Neural cell (in vitro differentiated cells): ENCODE measurements around the gene PPP1R12C. TPM values are rescaled to one million over a fixed set of nuclear protein-coding genes. Genes with fewer than 3 reads are reported as not detected.
"Not testable (repeated sequence)": the region's sequence is repeated elsewhere in the genome, so short reads cannot be mapped to it uniquely, and the experiment has no call there.

Source experiments
- H2AFZ ChIP-seq: fragments of 200-600, 300-800 bp; sonication (generic), shearing (Covaris generic); 2 replicates; pipeline ENCODE4 v1.6.0; 2014; ENCODE audit warnings: low read depth, mild to moderate bottlenecking, antibody characterized with exemption, low read length, moderate library complexity
- H3F3A ChIP-seq: fragments of 200-600 bp; shearing (Covaris generic); 2 replicates; pipeline ENCODE4 v1.6.1; 2016; ENCODE audit warnings: mild to moderate bottlenecking, moderate library complexity, mixed read lengths, antibody characterized with exemption, low read length; ENCODE audit not compliant: insufficient read depth, poor library complexity, severe bottlenecking
- H3K27ac ChIP-seq: fragments of 200-600, 300-800 bp; sonication (generic), shearing (Covaris generic); 2 replicates; pipeline ENCODE4 v1.5.1; 2014; ENCODE audit warnings: mild to moderate bottlenecking, low read length, moderate library complexity
- H3K27me3 ChIP-seq: fragments of 300-800, 200-600 bp; sonication (generic), shearing (Covaris generic); 2 replicates; pipeline ENCODE4 v1.6.0; 2014; ENCODE audit warnings: mild to moderate bottlenecking, low read depth, low read length, moderate library complexity; ENCODE audit not compliant: insufficient read depth
- H3K36me3 ChIP-seq: fragments of 300-800, 200-600 bp; sonication (generic), shearing (Covaris generic); 2 replicates; pipeline ENCODE4 v1.5.1; 2014; ENCODE audit warnings: mild to moderate bottlenecking, antibody characterized with exemption, low read length, moderate library complexity; ENCODE audit not compliant: insufficient read depth
- H3K4me2 ChIP-seq: fragments of 300-800, 200-600 bp; sonication (generic), shearing (Covaris generic); 2 replicates; pipeline ENCODE4 v1.6.0; 2014; ENCODE audit warnings: mild to moderate bottlenecking, low read length
- H3K4me3 ChIP-seq: fragments of 300-800, 200-600 bp; sonication (generic), shearing (Covaris generic); 2 replicates; pipeline ENCODE4 v1.5.1; 2014; ENCODE audit warnings: mild to moderate bottlenecking, low read length, moderate library complexity
- H3K79me2 ChIP-seq: fragments of 200-600 bp; shearing (Covaris generic); replicated peaks from 2 replicates; pipeline ENCODE4 v1.6.0; 2014; ENCODE audit warnings: mild to moderate bottlenecking, low read length, moderate library complexity; ENCODE audit not compliant: insufficient read depth
- H3K9ac ChIP-seq: fragments of 300-800, 200-600 bp; sonication (generic), shearing (Covaris generic); 2 replicates; pipeline ENCODE4 v1.6.1; 2016; ENCODE audit warnings: mild to moderate bottlenecking, low read length, mixed read lengths
- H3K9me2 ChIP-seq: fragments of 200-600 bp; shearing (Covaris generic); 2 replicates; pipeline ENCODE4 v1.6.1; 2016; ENCODE audit warnings: mild to moderate bottlenecking, low read length, mixed read lengths; ENCODE audit not compliant: insufficient read depth
- H3K9me3 ChIP-seq: fragments of 200-600, 300-800 bp; sonication (generic), shearing (Covaris generic); 2 replicates; pipeline ENCODE4 v1.6.1; 2016; ENCODE audit warnings: mild to moderate bottlenecking, mixed run types, low read length, moderate library complexity, mixed read lengths
- H4K20me1 ChIP-seq: fragments of 200-600 bp; shearing (Covaris generic); 2 replicates; pipeline ENCODE4 v1.6.1; 2016; ENCODE audit warnings: mild to moderate bottlenecking, mixed run types; ENCODE audit not compliant: insufficient read depth
- EP300 ChIP-seq: fragments of 450-650 bp; conservative IDR thresholded peaks from 2 replicates; pipeline ENCODE4 v1.6.1; 2014; ENCODE audit warnings: antibody characterized with exemption, mild to moderate bottlenecking, moderate library complexity; ENCODE audit not compliant: poor library complexity, severe bottlenecking
- EZH2 ChIP-seq: fragments of 200-600, 300-800 bp; shearing (Covaris generic), sonication (generic); IDR thresholded peaks from 2 replicates; pipeline ENCODE4 v1.6.1; 2014; ENCODE audit warnings: antibody characterized with exemption, low read length, borderline replicate concordance, mild to moderate bottlenecking; ENCODE audit not compliant: insufficient read depth, poor library complexity, severe bottlenecking
- MXI1 ChIP-seq: fragments of 450-650 bp; conservative IDR thresholded peaks from 2 replicates; pipeline ENCODE4 v1.6.1; 2014; ENCODE audit warnings: antibody characterized with exemption, mild to moderate bottlenecking; ENCODE audit not compliant: poor library complexity, severe bottlenecking
- POLR2AphosphoS5 ChIP-seq: IDR thresholded peaks from 2 replicates; pipeline ENCODE4 v1.6.1; 2012
- RAD21 ChIP-seq: fragments of 450-650 bp; conservative IDR thresholded peaks from 2 replicates; pipeline ENCODE4 v1.6.1; 2014; ENCODE audit warnings: antibody characterized with exemption, mild to moderate bottlenecking, moderate library complexity
- REST ChIP-seq: IDR thresholded peaks from 2 replicates; pipeline ENCODE4 v1.6.1; 2012; ENCODE audit warnings: borderline replicate concordance
- SMC3 ChIP-seq: fragments of 450-650 bp; conservative IDR thresholded peaks from 2 replicates; pipeline ENCODE4 v1.6.1; 2014; ENCODE audit warnings: antibody characterized with exemption, mild to moderate bottlenecking, moderate library complexity; ENCODE audit not compliant: poor library complexity
- TAF1 ChIP-seq: IDR thresholded peaks from 2 replicates; pipeline ENCODE4 v1.6.1; 2012; ENCODE audit warnings: low read depth
- polyA plus RNA-seq: library from polyadenylated mRNA; depleted of rRNA; stranded (reverse); fragments of >200 nt; gene quantifications from 2 replicates; pipeline ENCODE4 v1.2.3, GENCODE V29; 2014
- TF ChIP-seq, protein P1 (sequence below): fragments of 450-650 bp; IDR thresholded peaks from 2 replicates; pipeline ENCODE4 v1.5.1; 2014; ENCODE audit warnings: antibody characterized with exemption, mild to moderate bottlenecking, moderate library complexity; ENCODE audit not compliant: poor library complexity, severe bottlenecking

Gene PPP1R12C
- polyA plus RNA-seq, 1 donor from 2014 or later = 109 TPM

DNA sequence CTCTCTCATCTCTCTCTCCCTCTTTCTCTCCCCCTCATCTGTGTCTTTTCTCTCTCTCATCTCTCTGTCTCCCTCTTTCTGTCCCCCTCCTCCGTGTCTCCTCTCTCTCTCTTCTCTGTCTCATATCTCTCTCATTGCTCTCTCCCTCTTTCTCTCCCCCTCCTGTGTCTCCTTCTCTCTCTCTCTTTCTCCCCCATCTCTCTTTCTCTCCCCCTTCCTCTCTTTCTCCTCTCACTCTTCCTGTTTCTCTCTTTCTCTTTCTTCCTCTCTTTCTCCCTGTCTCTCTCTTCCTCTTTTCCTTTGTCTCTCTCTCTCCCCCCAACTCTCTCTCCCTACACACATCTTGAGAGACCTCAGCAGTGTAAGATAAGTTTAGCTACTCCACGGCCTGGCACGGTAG lies 49.6 kb downstream of the PPP1R12C start:
- Histone ChIP-seq H3K79me2 (no peaks in the 10 kb centered on the region), H3K9me2 (no peaks in the 10 kb centered on the region), H3K27ac (no peak overlapping the region), H3K36me3 (no peaks in the 10 kb centered on the region), H3K4me3 (no peak overlapping the region), H3K9ac (no peak overlapping the region), H2AFZ (no peak overlapping the region), H4K20me1 (no peaks in the 10 kb centered on the region), H3K27me3 (peaks cover 55% of the 10 kb centered on the region), H3K4me2 (no peak overlapping the region), H3F3A (no peaks in the 10 kb centered on the region), H3K9me3 (no peaks in the 10 kb centered on the region)
- TF ChIP-seq REST (no peak), TAF1 (no peak), EZH2 (no peak), SMC3 (no peak), POLR2AphosphoS5 (no peak), EP300 (no peak), RAD21 (no peak), MXI1 (no peak)
- TF ChIP-seq, protein P1, sequence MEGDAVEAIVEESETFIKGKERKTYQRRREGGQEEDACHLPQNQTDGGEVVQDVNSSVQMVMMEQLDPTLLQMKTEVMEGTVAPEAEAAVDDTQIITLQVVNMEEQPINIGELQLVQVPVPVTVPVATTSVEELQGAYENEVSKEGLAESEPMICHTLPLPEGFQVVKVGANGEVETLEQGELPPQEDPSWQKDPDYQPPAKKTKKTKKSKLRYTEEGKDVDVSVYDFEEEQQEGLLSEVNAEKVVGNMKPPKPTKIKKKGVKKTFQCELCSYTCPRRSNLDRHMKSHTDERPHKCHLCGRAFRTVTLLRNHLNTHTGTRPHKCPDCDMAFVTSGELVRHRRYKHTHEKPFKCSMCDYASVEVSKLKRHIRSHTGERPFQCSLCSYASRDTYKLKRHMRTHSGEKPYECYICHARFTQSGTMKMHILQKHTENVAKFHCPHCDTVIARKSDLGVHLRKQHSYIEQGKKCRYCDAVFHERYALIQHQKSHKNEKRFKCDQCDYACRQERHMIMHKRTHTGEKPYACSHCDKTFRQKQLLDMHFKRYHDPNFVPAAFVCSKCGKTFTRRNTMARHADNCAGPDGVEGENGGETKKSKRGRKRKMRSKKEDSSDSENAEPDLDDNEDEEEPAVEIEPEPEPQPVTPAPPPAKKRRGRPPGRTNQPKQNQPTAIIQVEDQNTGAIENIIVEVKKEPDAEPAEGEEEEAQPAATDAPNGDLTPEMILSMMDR = no peak

- Histone ChIP-seq H3F3A (no peaks in the 10 kb centered on the region), H3K36me3 (no peaks in the 10 kb centered on the region), H4K20me1 (no peaks in the 10 kb centered on the region), H3K9ac (no peak overlapping the region), H3K9me3 (no peaks in the 10 kb centered on the region), H3K27me3 (peaks cover 54% of the 10 kb centered on the region), H2AFZ (no peak overlapping the region), H3K4me2 (no peak overlapping the region), H3K79me2 (no peaks in the 10 kb centered on the region), H3K9me2 (no peaks in the 10 kb centered on the region), H3K27ac (no peak overlapping the region), H3K4me3 (no peak overlapping the region)
- TF ChIP-seq RAD21 = no peak
- TF ChIP-seq EZH2 = no peak
- no peak for TF ChIP-seq REST
- no peak for TF ChIP-seq TAF1
- no peak for TF ChIP-seq SMC3
- no peak for TF ChIP-seq MXI1
- TF ChIP-seq, protein P1 = no peak
- no peak for TF ChIP-seq EP300
- no peak for TF ChIP-seq POLR2AphosphoS5
Observed at GRCh38 chr19:55066107-55066709, 51.2 kb downstream of the PPP1R12C start.

- not testable (repeated sequence) for H3K9me2 ChIP-seq, H3K36me3 ChIP-seq, H3F3A ChIP-seq, H3K4me3 ChIP-seq, H4K20me1 ChIP-seq, H3K4me2 ChIP-seq, H3K79me2 ChIP-seq, H3K9me3 ChIP-seq, H3K27ac ChIP-seq, H3K9ac ChIP-seq, H2AFZ ChIP-seq
- peaks cover 47% of the 10 kb centered on the region for H3K27me3 ChIP-seq
Observed at GRCh38 chr19:55065516-55065915, 51.9 kb downstream of the PPP1R12C start.
